K562 (cell line): Measurements from ENCODE around the gene DCUN1D1. TPM values are rescaled to one million over a fixed set of nuclear protein-coding genes. Genes with fewer than 3 reads are reported as not detected.
A peak's percentile ranks its signal among the peaks of the same experiment; 100 is the strongest.

Source experiments
- ATF7 ChIP-seq: fragments of 450-650 bp; IDR thresholded peaks from 2 replicates; pipeline ENCODE4 v1.7.1; 2014; ENCODE audit warnings: mild to moderate bottlenecking, moderate library complexity
- HNRNPH1 ChIP-seq: fragments of 200-400 bp; formaldehyde crosslinking; optimal IDR thresholded peaks from 2 replicates; pipeline ENCODE3; 2017; ENCODE audit warnings: low read depth, mild to moderate bottlenecking, low read length, moderate library complexity
- RHOXF2B ChIP-seq: fragments of 250-450 bp; sonication (Bioruptor Pico); conservative IDR thresholded peaks from 2 replicates; pipeline ENCODE4 v1.5.1; 2021
- TAF9B ChIP-seq: fragments of 450-650 bp; IDR thresholded peaks from 2 replicates; pipeline ENCODE4 v1.6.1; 2018; ENCODE audit warnings: mild to moderate bottlenecking; ENCODE audit not compliant: partially characterized antibody
- ZNF436 ChIP-seq: fragments of 250-450, 450-650 bp; sonication (Bioruptor Pico); formaldehyde crosslinking; IDR thresholded peaks from 2 replicates; pipeline ENCODE4 v1.7.0; 2020; ENCODE audit warnings: mild to moderate bottlenecking
- polyA plus RNA-seq, 8 experiments: library from polyadenylated mRNA; depleted of rRNA in 4 of 8; stranded (reverse) in 5 of 8; unstranded in 3 of 8; fragments of >200 nt; fragmentation: Nextera tagmentation in 2 of 8; fragmentation: Illumina TruSeq in 1 of 8; extraction: Ambion mirVana in 2 of 8; extraction: Trizol in 1 of 8; gene quantifications; 2 replicates each; pipeline versions ENCODE4 v1.2.1 to v1.2.3, GENCODE V29; 2011 to 2014; ENCODE audit warnings: inconsistent platforms in 1 of 8, missing spikeins in 1 of 8
- total RNA-seq, 7 experiments: library from RNA; depleted of rRNA in 6 of 7; stranded (reverse); fragments of >200 nt in 6 of 7; fragmentation: Illumina TruSeq in 2 of 7; extraction: Trizol in 2 of 7; gene quantifications; 2 replicates each; pipeline versions ENCODE4 v1.2.1 to v1.2.3, GENCODE V29; 2011 to 2021; ENCODE audit warnings: low replicate concordance in 1 of 7
- TF ChIP-seq, protein P1 (sequence below): fragments of 450-650 bp; IDR thresholded peaks from 2 replicates; pipeline ENCODE4 v1.6.1; 2016; ENCODE audit warnings: mild to moderate bottlenecking, moderate library complexity
- TF ChIP-seq, protein P2 (sequence below): sonication (generic); formaldehyde crosslinking; IDR thresholded peaks from 2 replicates; pipeline ENCODE4 v1.8.0; 2022; ENCODE audit warnings: missing genetic modification reagents, mild to moderate bottlenecking, borderline replicate concordance
- TF ChIP-seq, protein P3 (sequence below): fragments of 250-450 bp; sonication (Bioruptor Pico); IDR thresholded peaks from 2 replicates; pipeline ENCODE4 v1.8.0; 2022; ENCODE audit warnings: moderate library complexity, mild to moderate bottlenecking, inconsistent platforms
- TF ChIP-seq, protein P4 (sequence below): sonication (generic); formaldehyde crosslinking; IDR thresholded peaks from 2 replicates; pipeline ENCODE4 v1.8.0; 2022; ENCODE audit warnings: mild to moderate bottlenecking, missing genetic modification reagents
- TF ChIP-seq, protein P5 (sequence below): fragments of 450-650 bp; formaldehyde crosslinking; IDR thresholded peaks from 2 replicates; pipeline ENCODE4 v1.4.0; 2020; ENCODE audit warnings: mild to moderate bottlenecking, moderate library complexity

The DCUN1D1 gene
- total and polyA plus RNA-seq, 9 of the 15 experiments (the other 6 are each of a cell fraction or from before 2014, with no cell fraction given), result 11.4 to 46.8 (median 28.2) TPM

DNA sequence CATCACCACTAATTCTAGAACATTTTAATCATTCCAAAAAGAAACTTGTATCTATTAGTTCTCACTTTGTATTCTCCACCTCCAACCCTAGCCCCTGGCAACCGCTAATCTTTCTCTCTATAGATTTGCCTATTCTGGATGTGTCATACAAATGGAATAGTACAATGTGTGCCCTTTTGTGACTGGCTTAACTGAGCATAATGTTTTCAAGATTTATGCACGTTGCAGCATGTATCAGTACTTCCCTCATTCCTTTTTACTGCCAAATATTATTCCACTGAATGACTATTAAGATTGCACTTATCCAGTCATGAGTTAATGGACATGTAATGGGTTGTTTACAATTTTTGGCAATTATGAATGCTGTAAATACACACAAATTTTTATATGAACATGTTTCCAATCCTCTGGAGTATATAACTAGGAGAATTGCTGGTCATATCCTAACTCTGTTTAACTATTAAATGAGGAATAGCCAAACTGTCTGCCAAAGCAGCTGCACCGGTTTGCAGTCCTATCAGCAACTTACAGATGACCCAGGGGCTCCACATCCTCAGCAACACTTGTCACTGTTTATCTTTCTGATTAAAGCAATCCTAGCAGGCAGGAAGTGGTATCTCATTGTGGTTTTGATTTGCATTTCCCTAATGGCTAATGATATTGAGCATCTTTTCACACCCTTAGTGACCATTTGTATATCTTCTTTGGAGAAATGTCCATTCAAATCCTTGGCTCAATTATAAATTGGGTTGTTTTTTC is 42.9 kb downstream of the DCUN1D1 start (continued):
- TF ChIP-seq, protein P1, sequence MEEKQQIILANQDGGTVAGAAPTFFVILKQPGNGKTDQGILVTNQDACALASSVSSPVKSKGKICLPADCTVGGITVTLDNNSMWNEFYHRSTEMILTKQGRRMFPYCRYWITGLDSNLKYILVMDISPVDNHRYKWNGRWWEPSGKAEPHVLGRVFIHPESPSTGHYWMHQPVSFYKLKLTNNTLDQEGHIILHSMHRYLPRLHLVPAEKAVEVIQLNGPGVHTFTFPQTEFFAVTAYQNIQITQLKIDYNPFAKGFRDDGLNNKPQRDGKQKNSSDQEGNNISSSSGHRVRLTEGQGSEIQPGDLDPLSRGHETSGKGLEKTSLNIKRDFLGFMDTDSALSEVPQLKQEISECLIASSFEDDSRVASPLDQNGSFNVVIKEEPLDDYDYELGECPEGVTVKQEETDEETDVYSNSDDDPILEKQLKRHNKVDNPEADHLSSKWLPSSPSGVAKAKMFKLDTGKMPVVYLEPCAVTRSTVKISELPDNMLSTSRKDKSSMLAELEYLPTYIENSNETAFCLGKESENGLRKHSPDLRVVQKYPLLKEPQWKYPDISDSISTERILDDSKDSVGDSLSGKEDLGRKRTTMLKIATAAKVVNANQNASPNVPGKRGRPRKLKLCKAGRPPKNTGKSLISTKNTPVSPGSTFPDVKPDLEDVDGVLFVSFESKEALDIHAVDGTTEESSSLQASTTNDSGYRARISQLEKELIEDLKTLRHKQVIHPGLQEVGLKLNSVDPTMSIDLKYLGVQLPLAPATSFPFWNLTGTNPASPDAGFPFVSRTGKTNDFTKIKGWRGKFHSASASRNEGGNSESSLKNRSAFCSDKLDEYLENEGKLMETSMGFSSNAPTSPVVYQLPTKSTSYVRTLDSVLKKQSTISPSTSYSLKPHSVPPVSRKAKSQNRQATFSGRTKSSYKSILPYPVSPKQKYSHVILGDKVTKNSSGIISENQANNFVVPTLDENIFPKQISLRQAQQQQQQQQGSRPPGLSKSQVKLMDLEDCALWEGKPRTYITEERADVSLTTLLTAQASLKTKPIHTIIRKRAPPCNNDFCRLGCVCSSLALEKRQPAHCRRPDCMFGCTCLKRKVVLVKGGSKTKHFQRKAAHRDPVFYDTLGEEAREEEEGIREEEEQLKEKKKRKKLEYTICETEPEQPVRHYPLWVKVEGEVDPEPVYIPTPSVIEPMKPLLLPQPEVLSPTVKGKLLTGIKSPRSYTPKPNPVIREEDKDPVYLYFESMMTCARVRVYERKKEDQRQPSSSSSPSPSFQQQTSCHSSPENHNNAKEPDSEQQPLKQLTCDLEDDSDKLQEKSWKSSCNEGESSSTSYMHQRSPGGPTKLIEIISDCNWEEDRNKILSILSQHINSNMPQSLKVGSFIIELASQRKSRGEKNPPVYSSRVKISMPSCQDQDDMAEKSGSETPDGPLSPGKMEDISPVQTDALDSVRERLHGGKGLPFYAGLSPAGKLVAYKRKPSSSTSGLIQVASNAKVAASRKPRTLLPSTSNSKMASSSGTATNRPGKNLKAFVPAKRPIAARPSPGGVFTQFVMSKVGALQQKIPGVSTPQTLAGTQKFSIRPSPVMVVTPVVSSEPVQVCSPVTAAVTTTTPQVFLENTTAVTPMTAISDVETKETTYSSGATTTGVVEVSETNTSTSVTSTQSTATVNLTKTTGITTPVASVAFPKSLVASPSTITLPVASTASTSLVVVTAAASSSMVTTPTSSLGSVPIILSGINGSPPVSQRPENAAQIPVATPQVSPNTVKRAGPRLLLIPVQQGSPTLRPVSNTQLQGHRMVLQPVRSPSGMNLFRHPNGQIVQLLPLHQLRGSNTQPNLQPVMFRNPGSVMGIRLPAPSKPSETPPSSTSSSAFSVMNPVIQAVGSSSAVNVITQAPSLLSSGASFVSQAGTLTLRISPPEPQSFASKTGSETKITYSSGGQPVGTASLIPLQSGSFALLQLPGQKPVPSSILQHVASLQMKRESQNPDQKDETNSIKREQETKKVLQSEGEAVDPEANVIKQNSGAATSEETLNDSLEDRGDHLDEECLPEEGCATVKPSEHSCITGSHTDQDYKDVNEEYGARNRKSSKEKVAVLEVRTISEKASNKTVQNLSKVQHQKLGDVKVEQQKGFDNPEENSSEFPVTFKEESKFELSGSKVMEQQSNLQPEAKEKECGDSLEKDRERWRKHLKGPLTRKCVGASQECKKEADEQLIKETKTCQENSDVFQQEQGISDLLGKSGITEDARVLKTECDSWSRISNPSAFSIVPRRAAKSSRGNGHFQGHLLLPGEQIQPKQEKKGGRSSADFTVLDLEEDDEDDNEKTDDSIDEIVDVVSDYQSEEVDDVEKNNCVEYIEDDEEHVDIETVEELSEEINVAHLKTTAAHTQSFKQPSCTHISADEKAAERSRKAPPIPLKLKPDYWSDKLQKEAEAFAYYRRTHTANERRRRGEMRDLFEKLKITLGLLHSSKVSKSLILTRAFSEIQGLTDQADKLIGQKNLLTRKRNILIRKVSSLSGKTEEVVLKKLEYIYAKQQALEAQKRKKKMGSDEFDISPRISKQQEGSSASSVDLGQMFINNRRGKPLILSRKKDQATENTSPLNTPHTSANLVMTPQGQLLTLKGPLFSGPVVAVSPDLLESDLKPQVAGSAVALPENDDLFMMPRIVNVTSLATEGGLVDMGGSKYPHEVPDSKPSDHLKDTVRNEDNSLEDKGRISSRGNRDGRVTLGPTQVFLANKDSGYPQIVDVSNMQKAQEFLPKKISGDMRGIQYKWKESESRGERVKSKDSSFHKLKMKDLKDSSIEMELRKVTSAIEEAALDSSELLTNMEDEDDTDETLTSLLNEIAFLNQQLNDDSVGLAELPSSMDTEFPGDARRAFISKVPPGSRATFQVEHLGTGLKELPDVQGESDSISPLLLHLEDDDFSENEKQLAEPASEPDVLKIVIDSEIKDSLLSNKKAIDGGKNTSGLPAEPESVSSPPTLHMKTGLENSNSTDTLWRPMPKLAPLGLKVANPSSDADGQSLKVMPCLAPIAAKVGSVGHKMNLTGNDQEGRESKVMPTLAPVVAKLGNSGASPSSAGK, result no peak
- TF ChIP-seq, protein P2, sequence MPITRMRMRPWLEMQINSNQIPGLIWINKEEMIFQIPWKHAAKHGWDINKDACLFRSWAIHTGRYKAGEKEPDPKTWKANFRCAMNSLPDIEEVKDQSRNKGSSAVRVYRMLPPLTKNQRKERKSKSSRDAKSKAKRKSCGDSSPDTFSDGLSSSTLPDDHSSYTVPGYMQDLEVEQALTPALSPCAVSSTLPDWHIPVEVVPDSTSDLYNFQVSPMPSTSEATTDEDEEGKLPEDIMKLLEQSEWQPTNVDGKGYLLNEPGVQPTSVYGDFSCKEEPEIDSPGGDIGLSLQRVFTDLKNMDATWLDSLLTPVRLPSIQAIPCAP (CRISPR knock-in tag), result no peak
- TF ChIP-seq RHOXF2B (CRISPR knock-in tag) (no peak), HNRNPH1 (no peak), ZNF436 (CRISPR knock-in tag) (no peak), TAF9B (no peak), ATF7 (peak; percentile 47; the same call in 1 of the 2 replicates)
- TF ChIP-seq, protein P3, sequence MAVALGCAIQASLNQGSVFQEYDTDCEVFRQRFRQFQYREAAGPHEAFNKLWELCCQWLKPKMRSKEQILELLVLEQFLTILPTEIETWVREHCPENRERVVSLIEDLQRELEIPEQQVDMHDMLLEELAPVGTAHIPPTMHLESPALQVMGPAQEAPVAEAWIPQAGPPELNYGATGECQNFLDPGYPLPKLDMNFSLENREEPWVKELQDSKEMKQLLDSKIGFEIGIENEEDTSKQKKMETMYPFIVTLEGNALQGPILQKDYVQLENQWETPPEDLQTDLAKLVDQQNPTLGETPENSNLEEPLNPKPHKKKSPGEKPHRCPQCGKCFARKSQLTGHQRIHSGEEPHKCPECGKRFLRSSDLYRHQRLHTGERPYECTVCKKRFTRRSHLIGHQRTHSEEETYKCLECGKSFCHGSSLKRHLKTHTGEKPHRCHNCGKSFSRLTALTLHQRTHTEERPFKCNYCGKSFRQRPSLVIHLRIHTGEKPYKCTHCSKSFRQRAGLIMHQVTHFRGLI (CRISPR knock-in tag), result no peak
- TF ChIP-seq, protein P4, sequence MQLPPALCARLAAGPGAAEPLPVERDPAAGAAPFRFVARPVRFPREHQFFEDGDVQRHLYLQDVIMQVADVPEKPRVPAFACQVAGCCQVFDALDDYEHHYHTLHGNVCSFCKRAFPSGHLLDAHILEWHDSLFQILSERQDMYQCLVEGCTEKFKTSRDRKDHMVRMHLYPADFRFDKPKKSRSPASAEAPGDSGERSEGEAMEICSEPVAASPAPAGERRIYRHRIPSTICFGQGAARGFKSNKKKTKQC (CRISPR knock-in tag), result no peak
- TF ChIP-seq, protein P5, sequence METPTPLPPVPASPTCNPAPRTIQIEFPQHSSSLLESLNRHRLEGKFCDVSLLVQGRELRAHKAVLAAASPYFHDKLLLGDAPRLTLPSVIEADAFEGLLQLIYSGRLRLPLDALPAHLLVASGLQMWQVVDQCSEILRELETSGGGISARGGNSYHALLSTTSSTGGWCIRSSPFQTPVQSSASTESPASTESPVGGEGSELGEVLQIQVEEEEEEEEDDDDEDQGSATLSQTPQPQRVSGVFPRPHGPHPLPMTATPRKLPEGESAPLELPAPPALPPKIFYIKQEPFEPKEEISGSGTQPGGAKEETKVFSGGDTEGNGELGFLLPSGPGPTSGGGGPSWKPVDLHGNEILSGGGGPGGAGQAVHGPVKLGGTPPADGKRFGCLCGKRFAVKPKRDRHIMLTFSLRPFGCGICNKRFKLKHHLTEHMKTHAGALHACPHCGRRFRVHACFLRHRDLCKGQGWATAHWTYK (CRISPR knock-in tag), result no peak
